K562 (cell line): Measurements from ENCODE around the gene CLCN6. TPM values are rescaled to one million over a fixed set of nuclear protein-coding genes. Genes with fewer than 3 reads are reported as not detected.

Experiments used
- ATAC-seq: fragments of 200-7000 bp; cut with Tn5 transposase; 3 replicates; pipeline ENCODE4 v1.9.1; 2020; ENCODE audit warnings: moderate library complexity
- BruUV-seq: library from RNA; stranded (reverse); fragments of 400-500 nt; replicated peaks from 2 replicates; lab custom pipeline; 2021; lab: Mats Ljungman, UMichigan
- CTCF ChIA-PET: fragments of 300-600 bp; formaldehyde crosslinking; extraction: SDS; loops from one replicate; lab custom pipeline; 2021; ENCODE audit warnings: low intra/inter-chr PET ratio; lab: Yijun Ruan, JAX
- POLR2A ChIA-PET: fragments of 300-600, 350-650 bp; sonication (Branson Sonifier 250); formaldehyde crosslinking; extraction: SDS; loops from one replicate; lab custom pipeline; 2021; ENCODE audit warnings: antibody characterized with exemption, inconsistent platforms; lab: Yijun Ruan, JAX
- DNase-seq, 4 experiments: peaks; one replicate each; pipeline versions ENCODE4 v3.0.0 to v3.0.0-alpha.2; 2011 to 2018; ENCODE audit warnings: low spot score in 3 of 4, mixed read lengths in 3 of 4; ENCODE audit errors: extremely low read depth in 1 of 4
- FAIRE-seq: peaks from 2 replicates; lab custom pipeline; 2011; peaks lifted over from hg19 to GRCh38; lab: Jason Lieb, UNC
- H2AFZ ChIP-seq: 2 replicates; pipeline ENCODE4 v1.6.0; 2011; ENCODE audit warnings: low read depth, low read length, control low read depth, inconsistent platforms
- H3K27ac ChIP-seq: fragments of 200-600 bp; 3 replicates; pipeline ENCODE4 v1.8.0; 2011; ENCODE audit warnings: low read depth, mild to moderate bottlenecking, control low read depth, inconsistent platforms, low read length, moderate library complexity, mixed read lengths; ENCODE audit errors: extremely low read depth
- H3K27me3 ChIP-seq, 2 experiments: fragments of 300-600 bp in 1 of 2; 2 replicates in 1 of 2; 3 replicates in 1 of 2; pipeline versions ENCODE4 v1.6.0 to v1.8.0; 2011; ENCODE audit warnings: inconsistent platforms in 2 of 2, low read length in 2 of 2, mild to moderate bottlenecking in 1 of 2, mixed read lengths in 1 of 2, moderate library complexity in 1 of 2; ENCODE audit not compliant: control insufficient read depth in 2 of 2, insufficient read depth in 2 of 2
- H3K36me3 ChIP-seq: fragments of 300-600 bp; 3 replicates; pipeline ENCODE4 v1.8.0; 2011; ENCODE audit warnings: mild to moderate bottlenecking, low read length, inconsistent platforms; ENCODE audit not compliant: control insufficient read depth, insufficient read depth
- H3K4me1 ChIP-seq, 2 experiments: fragments of 200-600 bp in 1 of 2; replicated peaks in 1 of 2; 2 replicates in 1 of 2; 3 replicates in 1 of 2; pipeline versions ENCODE4 v1.5.1 to v1.8.0; 2011; ENCODE audit warnings: inconsistent platforms in 2 of 2, low read length in 2 of 2, mild to moderate bottlenecking in 1 of 2, mixed read lengths in 1 of 2, moderate library complexity in 1 of 2; ENCODE audit not compliant: control insufficient read depth in 2 of 2, insufficient read depth in 2 of 2
- H3K4me2 ChIP-seq: 2 replicates; pipeline ENCODE4 v1.6.1; 2011; ENCODE audit warnings: low read length, control low read depth, inconsistent platforms, mixed read lengths; ENCODE audit not compliant: insufficient read depth
- H3K4me3 ChIP-seq: fragments of 200-600 bp; sonication (generic), shearing (Covaris generic); 2 replicates; pipeline ENCODE4 v1.5.1; 2016; ENCODE audit warnings: control low read depth, inconsistent platforms
- H3K79me2 ChIP-seq: fragments of 200-600 bp; 3 replicates; pipeline ENCODE4 v1.8.0; 2011; ENCODE audit warnings: low read length, inconsistent platforms; ENCODE audit not compliant: control insufficient read depth, insufficient read depth
- H3K9ac ChIP-seq, 2 experiments: 2 replicates each; pipeline versions ENCODE4 v1.6.0 to v1.6.1; 2011; ENCODE audit warnings: low read depth in 2 of 2, low read length in 2 of 2, control low read depth in 1 of 2, inconsistent platforms in 1 of 2, mild to moderate bottlenecking in 1 of 2, mixed read lengths in 1 of 2; ENCODE audit not compliant: insufficient read depth in 1 of 2
- H3K9me1 ChIP-seq: one replicate; pipeline ENCODE4 v1.6.0; 2011; ENCODE audit warnings: inconsistent platforms, mild to moderate bottlenecking, low read length, moderate library complexity; ENCODE audit not compliant: control insufficient read depth, insufficient read depth
- H3K9me3 ChIP-seq: replicated peaks from 2 replicates; pipeline ENCODE4 v1.5.1; 2011; ENCODE audit warnings: low read depth, low read length, inconsistent platforms; ENCODE audit not compliant: control insufficient read depth, insufficient read depth
- H4K20me1 ChIP-seq: replicated peaks from 2 replicates; pipeline ENCODE4 v1.6.1; 2011; ENCODE audit warnings: low read length, inconsistent platforms, mixed read lengths; ENCODE audit not compliant: control insufficient read depth, insufficient read depth
- CBFA2T2 ChIP-seq: fragments of 450-650 bp; conservative IDR thresholded peaks from 2 replicates; pipeline ENCODE4 v1.6.1; 2017; ENCODE audit warnings: mild to moderate bottlenecking
- ELF1 ChIP-seq: fragments of 200-800 bp; sonication (Bioruptor generic); IDR thresholded peaks from 2 replicates; pipeline ENCODE4 v1.6.1; 2016; ENCODE audit warnings: missing genetic modification characterization, missing compliant biosample characterization
- HDAC2 ChIP-seq: fragments of 450-650 bp; IDR thresholded peaks from 2 replicates; pipeline ENCODE4 v1.6.1; 2016; ENCODE audit warnings: mild to moderate bottlenecking
- KDM1A ChIP-seq, 2 experiments: fragments of 450-650 bp; IDR thresholded peaks; 2 replicates each; pipeline ENCODE4 v1.6.1; 2016; ENCODE audit warnings: mild to moderate bottlenecking in 2 of 2
- MBD2 ChIP-seq: sonication (generic); IDR thresholded peaks from 2 replicates; pipeline ENCODE4 v1.6.1; 2016; ENCODE audit warnings: low read depth, borderline replicate concordance
- POLR2H ChIP-seq: IDR thresholded peaks from 2 replicates; pipeline ENCODE4 v1.6.1; 2016; ENCODE audit warnings: missing genetic modification characterization, low read depth, mild to moderate bottlenecking, control low read depth, missing compliant biosample characterization, moderate library complexity
- PTBP1 ChIP-seq: fragments of 200-400 bp; formaldehyde crosslinking; IDR thresholded peaks from 2 replicates; pipeline ENCODE4 v1.6.1; 2017; ENCODE audit warnings: low read depth, low read length
- RBM25 ChIP-seq: fragments of 200-400 bp; formaldehyde crosslinking; IDR thresholded peaks from 2 replicates; pipeline ENCODE4 v1.6.1; 2018; ENCODE audit warnings: low read length, low read depth, moderate library complexity; ENCODE audit not compliant: severe bottlenecking
- RCOR1 ChIP-seq, 2 experiments: IDR thresholded peaks; 2 replicates each; pipeline ENCODE4 v1.6.1; 2012; ENCODE audit warnings: low read depth in 2 of 2, low read length in 2 of 2, borderline replicate concordance in 1 of 2, improper control_type of control experiment in 1 of 2
- SNRNP70 ChIP-seq: fragments of 200-400 bp; formaldehyde crosslinking; optimal IDR thresholded peaks from 2 replicates; pipeline ENCODE3; 2017; ENCODE audit warnings: low read depth, low read length
- ZFP36 ChIP-seq: fragments of 150-350 bp; IDR thresholded peaks from 2 replicates; pipeline ENCODE4 v1.6.1; 2018; ENCODE audit warnings: low read length, low read depth; ENCODE audit not compliant: partially characterized antibody
- ZNF140 ChIP-seq: fragments of 250-450 bp; sonication (Bioruptor Pico); IDR thresholded peaks from 2 replicates; pipeline ENCODE4 v1.8.0; 2021; ENCODE audit warnings: moderate library complexity, mild to moderate bottlenecking, inconsistent platforms
- ZNF384 ChIP-seq: IDR thresholded peaks from 2 replicates; pipeline ENCODE4 v1.6.1; 2012; ENCODE audit warnings: low read depth, low read length, improper control_type of control experiment
- ZNF445 ChIP-seq: fragments of 250-450 bp; sonication (Bioruptor Pico); IDR thresholded peaks from 2 replicates; pipeline ENCODE4 v1.4.0; 2020; ENCODE audit warnings: low read depth, mild to moderate bottlenecking, moderate library complexity
- ZNF551 ChIP-seq: fragments of 250-450 bp; sonication (Bioruptor Pico); IDR thresholded peaks from 2 replicates; pipeline ENCODE4 v1.5.0; 2021; ENCODE audit warnings: mild to moderate bottlenecking, moderate library complexity
- WGBS: fragments of 100-300 bp; shearing (Covaris generic); methylation state at CpG from one replicate; pipeline ENCODE4 v1.1.6; 2016; ENCODE audit warnings: low coverage, mixed read lengths; ENCODE audit not compliant: insufficient coverage; ENCODE audit errors: missing lambda C conversion rate; 5-methylcytosine and 5-hydroxymethylcytosine counted together
- in situ Hi-C: fragments of 300-500 bp; cut with MboI; formaldehyde crosslinking; loops from 4 replicates; pipeline ENCODE4 v1.15.0; 2018; ENCODE audit warnings: inconsistent platforms, mixed read lengths
- intact Hi-C: fragments of 100-400 bp; cut with micrococcal nuclease; formaldehyde crosslinking; loops from 2 replicates; pipeline ENCODE4 v1.14.2; 2022
- polyA plus RNA-seq, 8 experiments: library from polyadenylated mRNA; depleted of rRNA in 4 of 8; stranded (reverse) in 5 of 8; unstranded in 3 of 8; fragments of >200 nt; fragmentation: Nextera tagmentation in 2 of 8; fragmentation: Illumina TruSeq in 1 of 8; extraction: Ambion mirVana in 2 of 8; extraction: Trizol in 1 of 8; gene quantifications; 2 replicates each; pipeline versions ENCODE4 v1.2.1 to v1.2.3, GENCODE V29; 2011 to 2014; ENCODE audit warnings: inconsistent platforms in 1 of 8, missing spikeins in 1 of 8
- total RNA-seq, 7 experiments: library from RNA; depleted of rRNA in 6 of 7; stranded (reverse); fragments of >200 nt in 6 of 7; fragmentation: Illumina TruSeq in 2 of 7; extraction: Trizol in 2 of 7; gene quantifications; 2 replicates each; pipeline versions ENCODE4 v1.2.1 to v1.2.3, GENCODE V29; 2011 to 2021; ENCODE audit warnings: low replicate concordance in 1 of 7
- TF ChIP-seq, protein P1 (sequence below): fragments of 250-450 bp; sonication (Bioruptor Pico); IDR thresholded peaks from 2 replicates; pipeline ENCODE4 v1.4.0; 2020; ENCODE audit warnings: mild to moderate bottlenecking, moderate library complexity
- TF ChIP-seq, protein P2 (sequence below): fragments of 250-450 bp; sonication (Bioruptor Pico); IDR thresholded peaks from 2 replicates; pipeline ENCODE4 v1.4.0; 2020; ENCODE audit warnings: mild to moderate bottlenecking, moderate library complexity

Gene CLCN6
- total and polyA plus RNA-seq, 9 of the 15 experiments (the other 6 are each of a cell fraction or from before 2014, with no cell fraction given) = 2.0 to 21.8 (median 13.6) TPM

DNA sequence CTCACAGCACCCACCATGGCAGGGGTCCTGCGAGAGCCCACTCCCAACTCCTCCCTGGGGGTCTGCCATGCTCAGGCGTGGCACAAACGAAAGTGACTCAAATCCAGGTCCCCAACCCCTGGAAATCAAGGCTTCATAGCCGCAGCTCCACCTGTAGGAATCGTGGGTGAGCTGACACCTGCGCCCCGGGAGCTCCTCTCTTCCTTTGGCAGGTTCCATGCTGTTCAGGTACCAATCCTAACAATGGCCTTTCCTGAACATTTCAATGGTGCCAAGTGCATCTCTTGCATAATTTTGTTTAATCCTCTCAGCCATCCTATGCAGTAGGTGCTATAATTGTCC, 81.6 kb downstream of the CLCN6 start (continued):
- TF ChIP-seq ZNF140 (CRISPR knock-in tag) (no peak), ZNF551 (CRISPR knock-in tag) (no peak), SNRNP70 (no peak), POLR2H (tag) (no peak)

DNA sequence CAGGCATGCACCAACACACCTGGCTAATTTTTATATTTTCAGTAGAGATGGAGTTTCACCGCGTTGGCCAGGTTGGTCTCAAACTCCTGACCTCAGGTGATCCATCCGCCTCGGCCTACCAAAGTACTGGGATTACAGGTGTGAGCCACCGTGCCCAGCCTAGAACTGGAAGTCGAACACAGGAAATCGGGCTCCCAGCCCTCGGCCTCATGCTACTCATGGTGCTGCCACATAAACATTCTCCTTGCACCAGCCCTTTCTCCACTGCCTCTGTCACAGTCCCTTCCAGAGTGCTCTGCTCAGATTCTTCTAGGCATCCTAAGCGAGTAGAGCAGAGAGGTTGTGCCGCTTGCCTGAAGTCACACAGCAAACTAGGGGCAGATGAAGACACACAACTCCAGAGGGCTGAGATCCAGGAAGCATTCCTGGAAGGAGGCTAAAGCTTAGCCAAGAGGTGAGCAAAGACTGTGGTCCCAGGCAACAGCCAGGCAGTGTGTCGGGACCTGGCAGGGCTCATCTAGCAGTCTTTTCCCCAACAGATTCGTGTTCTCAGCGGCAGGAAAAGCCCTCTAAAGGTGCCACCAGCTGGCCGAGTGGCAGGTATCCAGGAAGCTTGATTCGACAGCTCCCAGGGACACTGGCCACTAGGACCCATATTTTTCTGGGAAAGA, 82.3 kb downstream of the CLCN6 start:
- ATAC-seq (no peak), DNase-seq (no peak), FAIRE-seq (no peak)
- ChIA-PET POLR2A (interaction anchor here (0.5 to 6.1 kb wide), 8 partner anchors 11 to 138 kb away, joined by 3 to 78 read pairs (median 3); no protein-coding TSS in a partner anchor), CTCF (no interaction called here)
- Histone ChIP-seq H3K4me2 (no peak overlapping the region), H3K9me1 (no peaks in the 10 kb centered on the region), H2AFZ (0 out of 2 replicates have a peak overlapping the region, but pooled peaks have one; percentile 10), H3K79me2 (no peaks in the 10 kb centered on the region; the same call in 2 of the 3 replicates), H3K4me3 (no peak overlapping the region), H4K20me1 (no peaks in the 10 kb centered on the region), H3K27me3 (no peaks in the 10 kb centered on the region), H3K4me1 (peaks cover 6 to 32% of the 10 kb centered on the region in 2 experiments), H3K9me3 (no peaks in the 10 kb centered on the region), H3K36me3 (no peaks in the 10 kb centered on the region), H3K27ac (no peak overlapping the region), H3K9ac (peak overlapping the region in 1 of 2 experiments; percentile 82; a peak in 1 of 4 replicates)
- no TSS peak for BruUV-seq
- in situ Hi-C loops = no loop called here
- 53% methylated on average over 15 of the region's 15 CpGs for WGBS
- intact Hi-C loops = loop anchor here (10.0 kb wide), 1 partner anchor 224 kb away; the partner anchor contains the start of gene FBXO6
- TF ChIP-seq ZNF445 (no peak), MBD2 (no peak), RBM25 (peak; percentile 82), PTBP1 (0 out of 2 replicates have a peak, but pooled peaks have one; percentile 52), KDM1A (IDR thresholded peaks at IDR 0.05) (peak; percentile 60 to 79; a peak in 3 of 4 replicates), ZNF384 (no peak), RCOR1 (IDR thresholded peaks at IDR 0.05; ENCODE audit: borderline replicate concordance in 1 of 2, low read depth in 2 of 2, low read length in 2 of 2) (0 out of 4 replicates have a peak, but pooled peaks of 1 of the 2 experiments have one; percentile 23), HDAC2 (peak; percentile 64), ELF1 (tag) (no peak), CBFA2T2 (no peak), ZFP36 (peak; percentile 90)
- TF ChIP-seq, protein P1, sequence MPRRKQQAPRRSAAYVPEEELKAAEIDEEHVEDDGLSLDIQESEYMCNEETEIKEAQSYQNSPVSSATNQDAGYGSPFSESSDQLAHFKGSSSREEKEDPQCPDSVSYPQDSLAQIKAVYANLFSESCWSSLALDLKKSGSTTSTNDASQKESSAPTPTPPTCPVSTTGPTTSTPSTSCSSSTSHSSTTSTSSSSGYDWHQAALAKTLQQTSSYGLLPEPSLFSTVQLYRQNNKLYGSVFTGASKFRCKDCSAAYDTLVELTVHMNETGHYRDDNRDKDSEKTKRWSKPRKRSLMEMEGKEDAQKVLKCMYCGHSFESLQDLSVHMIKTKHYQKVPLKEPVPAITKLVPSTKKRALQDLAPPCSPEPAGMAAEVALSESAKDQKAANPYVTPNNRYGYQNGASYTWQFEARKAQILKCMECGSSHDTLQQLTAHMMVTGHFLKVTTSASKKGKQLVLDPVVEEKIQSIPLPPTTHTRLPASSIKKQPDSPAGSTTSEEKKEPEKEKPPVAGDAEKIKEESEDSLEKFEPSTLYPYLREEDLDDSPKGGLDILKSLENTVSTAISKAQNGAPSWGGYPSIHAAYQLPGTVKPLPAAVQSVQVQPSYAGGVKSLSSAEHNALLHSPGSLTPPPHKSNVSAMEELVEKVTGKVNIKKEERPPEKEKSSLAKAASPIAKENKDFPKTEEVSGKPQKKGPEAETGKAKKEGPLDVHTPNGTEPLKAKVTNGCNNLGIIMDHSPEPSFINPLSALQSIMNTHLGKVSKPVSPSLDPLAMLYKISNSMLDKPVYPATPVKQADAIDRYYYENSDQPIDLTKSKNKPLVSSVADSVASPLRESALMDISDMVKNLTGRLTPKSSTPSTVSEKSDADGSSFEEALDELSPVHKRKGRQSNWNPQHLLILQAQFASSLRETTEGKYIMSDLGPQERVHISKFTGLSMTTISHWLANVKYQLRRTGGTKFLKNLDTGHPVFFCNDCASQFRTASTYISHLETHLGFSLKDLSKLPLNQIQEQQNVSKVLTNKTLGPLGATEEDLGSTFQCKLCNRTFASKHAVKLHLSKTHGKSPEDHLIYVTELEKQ (CRISPR knock-in tag) = no peak
- TF ChIP-seq, protein P2, sequence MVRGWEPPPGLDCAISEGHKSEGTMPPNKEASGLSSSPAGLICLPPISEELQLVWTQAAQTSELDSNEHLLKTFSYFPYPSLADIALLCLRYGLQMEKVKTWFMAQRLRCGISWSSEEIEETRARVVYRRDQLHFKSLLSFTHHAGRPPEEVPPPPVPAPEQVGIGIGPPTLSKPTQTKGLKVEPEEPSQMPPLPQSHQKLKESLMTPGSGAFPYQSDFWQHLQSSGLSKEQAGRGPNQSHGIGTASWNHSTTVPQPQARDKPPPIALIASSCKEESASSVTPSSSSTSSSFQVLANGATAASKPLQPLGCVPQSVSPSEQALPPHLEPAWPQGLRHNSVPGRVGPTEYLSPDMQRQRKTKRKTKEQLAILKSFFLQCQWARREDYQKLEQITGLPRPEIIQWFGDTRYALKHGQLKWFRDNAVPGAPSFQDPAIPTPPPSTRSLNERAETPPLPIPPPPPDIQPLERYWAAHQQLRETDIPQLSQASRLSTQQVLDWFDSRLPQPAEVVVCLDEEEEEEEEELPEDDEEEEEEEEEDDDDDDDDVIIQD = 0 out of 2 replicates have a peak, but pooled peaks have one; percentile 4
